IPS DF 19.7 (cell line): ENCODE measurements around the gene GUCY1A2.

ENCODE experiments used
- DNase-seq: peaks from one replicate; pipeline ENCODE4 v3.0.0-alpha.2; 2013; ENCODE audit warnings: low read depth, low spot score

GUCY1A2 gene

DNA sequence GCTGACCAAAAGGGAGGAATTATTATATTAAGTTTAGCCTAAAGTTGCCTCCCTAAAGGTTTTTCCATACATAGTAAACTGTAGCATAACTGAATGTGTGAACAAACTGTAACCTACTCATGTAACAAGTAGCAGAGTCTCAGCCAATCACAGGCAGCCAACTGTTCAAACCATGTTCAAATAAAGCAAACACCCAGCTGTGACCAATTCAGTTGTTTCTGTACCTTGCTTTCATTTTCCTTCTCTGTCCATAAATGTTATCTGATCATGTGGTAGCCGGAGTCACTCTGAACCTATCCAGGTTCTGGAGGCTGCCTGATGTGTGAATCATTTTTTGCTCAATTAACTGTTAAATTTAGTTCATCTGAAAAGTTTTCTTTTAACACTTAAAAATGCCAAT is 373.5 kb downstream of the GUCY1A2 start:
- no peak for DNase-seq

DNA sequence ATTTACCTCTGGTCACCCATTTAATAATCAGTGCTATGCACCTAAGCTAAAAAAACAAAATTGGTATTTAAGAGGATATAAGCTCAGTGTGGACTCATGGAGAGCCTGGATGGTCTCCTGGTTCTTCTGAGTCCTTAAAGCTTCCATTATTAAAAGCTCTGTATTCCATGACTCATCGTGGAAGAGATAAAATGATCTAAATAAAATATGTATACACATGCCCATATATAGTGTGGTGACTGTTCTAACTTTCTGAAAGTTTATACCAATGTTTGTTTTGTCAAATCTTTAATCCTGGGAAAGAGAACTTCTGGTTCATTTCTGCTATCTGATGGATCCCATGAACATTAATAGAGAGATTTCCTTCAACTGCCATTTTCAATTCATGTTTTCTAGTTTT is 375.9 kb downstream of the GUCY1A2 start:
- DNase-seq = no peak

DNA sequence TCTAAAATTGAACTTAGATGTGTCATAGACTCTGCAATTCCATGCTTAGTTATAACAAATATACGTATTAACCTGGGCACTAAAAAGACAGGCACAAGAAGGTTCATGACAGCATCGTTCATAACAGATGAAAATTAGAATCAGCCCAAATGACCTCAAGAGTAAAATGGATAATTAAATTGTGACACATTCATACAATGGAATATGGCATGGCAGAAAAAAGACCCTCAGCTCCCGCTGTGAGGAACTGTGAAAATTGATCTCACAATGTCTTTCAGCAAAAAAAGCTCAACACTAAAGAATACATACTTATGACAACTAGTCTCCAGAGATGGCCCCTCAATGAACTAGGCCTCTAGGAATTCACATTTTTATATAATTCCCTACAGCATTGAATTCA is 386.0 kb downstream of the GUCY1A2 start:
- DNase-seq = no peak

DNA sequence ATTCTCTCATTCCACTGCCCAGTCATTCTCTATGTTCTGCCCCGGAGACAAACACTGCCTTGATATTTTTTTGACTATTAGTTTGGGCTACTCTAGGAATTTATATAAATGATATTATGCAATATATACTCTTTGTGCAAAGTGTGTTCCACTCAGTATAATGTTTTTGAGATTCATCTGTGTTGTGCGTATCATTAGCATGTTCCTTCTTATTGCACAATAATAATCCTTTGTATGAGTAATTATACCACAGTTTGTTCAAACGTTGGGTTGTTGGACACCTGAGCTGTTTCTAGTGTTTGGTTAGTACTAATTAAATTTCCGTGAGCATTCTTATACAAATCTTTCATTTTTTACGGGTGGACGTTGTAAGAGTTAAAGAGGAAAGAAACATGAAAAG is 390.6 kb downstream of the GUCY1A2 start:
- DNase-seq = no peak

DNA sequence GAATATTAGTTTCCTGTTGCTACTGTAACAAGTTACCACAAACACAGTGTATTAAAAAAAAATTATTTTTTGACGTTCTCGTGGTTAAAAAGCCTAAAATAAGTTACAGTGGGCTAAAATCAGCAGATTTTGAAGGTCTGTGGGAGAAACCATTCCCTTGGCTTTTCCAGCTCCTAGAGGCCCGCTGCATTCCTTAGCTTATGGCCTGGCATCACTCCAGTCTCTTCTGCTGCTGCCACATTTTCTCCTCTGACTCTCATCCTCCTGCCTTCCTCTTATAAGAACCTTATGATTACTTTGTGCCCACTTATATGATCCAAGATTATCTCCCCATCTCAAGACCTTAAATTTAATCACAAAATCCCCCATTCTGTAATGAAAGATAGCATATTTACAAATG is 392.7 kb downstream of the GUCY1A2 start:
- no peak for DNase-seq

DNA sequence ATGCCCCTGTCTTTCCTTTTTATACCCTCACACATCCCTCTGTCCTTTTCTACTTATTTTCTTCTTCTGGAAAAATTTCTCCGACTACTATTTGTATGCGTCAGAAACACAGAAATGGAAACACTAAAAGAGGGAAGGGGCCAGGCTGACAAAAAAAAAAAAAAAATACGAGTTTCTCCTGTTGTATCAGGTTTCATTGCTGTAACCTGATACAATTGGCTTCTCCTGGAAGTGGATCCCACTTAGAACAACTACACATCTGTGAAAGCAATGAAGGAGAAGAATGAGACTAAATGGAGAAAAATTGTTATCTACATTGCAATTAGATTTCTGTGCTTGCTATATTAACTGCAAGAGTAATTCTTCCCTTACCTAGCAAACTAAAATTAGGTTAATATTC is 393.9 kb downstream of the GUCY1A2 start:
- DNase-seq = no peak
